ENCODE results near the gene CBLN4.

CBLN4 gene

DNA sequence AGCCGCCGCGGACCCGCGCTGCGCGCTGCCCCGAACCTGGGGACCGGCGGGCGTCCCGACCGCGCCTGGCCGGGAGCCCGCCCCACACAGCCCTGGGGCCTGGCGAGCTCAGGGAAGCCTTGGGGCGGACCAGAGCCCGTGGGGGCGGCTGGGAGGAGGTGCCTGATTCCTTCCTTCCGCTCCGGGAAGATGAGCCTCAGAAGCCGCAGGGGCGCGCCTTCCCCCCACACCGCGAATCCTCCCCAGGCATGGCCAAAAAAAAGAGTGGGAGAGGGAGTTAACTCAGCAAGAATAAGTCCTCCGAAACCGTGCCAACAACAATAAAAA, at the start of gene CBLN4:
Gene CBLN4, minus strand, starts transcription at position 131 of the 327 bp plus-strand sequence. CDS start 1,348 bp downstream, outside the sequence.
- DNase-seq (ENCODE audit: low read depth in 2 of 2) = no peak

DNA sequence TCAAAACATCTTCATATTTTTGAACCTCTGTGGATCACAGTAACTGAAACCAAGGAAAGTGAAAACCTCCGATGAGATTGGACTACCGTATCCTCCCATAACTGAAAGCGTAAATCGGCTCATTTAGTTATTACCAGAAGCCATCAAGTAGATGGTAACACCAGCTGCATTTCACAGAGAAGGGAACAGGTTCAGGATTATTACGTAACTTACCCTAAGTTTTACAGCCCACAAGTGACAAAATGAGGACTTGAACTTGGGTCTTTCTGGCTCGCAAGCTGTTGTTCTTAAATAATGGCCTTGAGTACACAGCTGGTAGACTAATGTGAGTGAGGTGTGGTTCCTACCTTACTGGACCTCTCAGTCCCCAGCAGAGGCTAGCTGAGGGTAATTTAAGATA, 37.9 kb upstream of the CBLN4 start:
- DNase-seq (ENCODE audit: low read depth in 2 of 2) = no peak

DNA sequence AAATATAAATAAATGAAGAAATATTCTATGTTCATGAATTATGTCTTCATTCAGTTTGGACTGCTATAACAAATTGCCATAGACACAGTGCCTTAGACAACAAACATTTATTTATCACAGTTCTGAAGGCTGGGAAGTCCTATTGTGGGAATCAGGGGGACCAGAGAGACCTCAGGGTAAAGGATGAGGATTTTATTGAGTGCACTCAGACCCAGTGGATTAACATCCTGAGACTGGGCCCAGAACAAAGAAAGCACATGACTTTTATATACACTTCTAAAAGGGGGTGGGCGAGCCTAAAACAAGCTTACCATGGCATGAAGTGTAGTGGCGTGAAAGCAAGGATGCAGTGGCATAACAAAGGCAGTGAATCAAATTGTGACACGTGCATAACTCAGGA, 26.9 kb upstream of the CBLN4 start:
- DNase-seq (ENCODE audit: low read depth in 2 of 2) = no peak

DNA sequence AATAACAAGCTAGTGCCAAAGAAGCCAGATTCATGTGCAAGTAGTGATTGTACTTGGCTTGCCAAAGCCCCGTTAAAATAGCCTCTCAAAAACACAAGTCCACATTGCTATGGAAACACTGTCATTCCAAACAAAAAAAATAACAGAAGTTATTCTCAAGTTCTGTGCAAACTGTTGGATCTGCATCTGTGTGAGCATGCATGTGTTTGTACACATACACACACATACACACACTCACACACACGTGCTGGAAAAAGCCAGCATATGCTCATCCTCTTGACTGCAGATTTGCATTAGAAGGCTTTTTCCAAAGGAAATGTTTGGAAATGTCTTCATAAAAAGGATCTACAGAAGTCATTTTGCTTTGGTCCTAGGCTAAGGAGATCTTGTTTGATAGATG, 13.4 kb upstream of the CBLN4 start:
- no peak for DNase-seq (ENCODE audit: low read depth in 2 of 2)

DNA sequence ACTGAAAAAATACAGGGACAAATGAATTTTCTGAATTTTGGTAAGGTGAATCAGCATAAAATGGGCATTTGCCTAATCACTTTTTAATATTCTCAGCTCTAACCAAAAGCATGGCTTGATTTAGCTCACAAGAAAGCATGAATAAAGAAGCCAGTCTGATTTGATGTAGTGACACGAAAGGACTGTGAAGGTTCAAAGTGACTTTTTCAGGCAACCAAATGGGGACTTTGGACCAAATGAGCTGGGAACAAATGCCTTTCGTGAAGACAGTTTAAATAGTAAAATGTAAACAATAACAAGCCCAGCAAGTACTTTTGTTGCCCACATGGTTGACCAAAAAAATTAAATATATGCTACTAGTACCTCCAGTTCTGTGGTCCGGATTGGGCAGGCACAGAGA, 12.9 kb upstream of the CBLN4 start:
- no peak for DNase-seq (ENCODE audit: low read depth in 2 of 2)

DNA sequence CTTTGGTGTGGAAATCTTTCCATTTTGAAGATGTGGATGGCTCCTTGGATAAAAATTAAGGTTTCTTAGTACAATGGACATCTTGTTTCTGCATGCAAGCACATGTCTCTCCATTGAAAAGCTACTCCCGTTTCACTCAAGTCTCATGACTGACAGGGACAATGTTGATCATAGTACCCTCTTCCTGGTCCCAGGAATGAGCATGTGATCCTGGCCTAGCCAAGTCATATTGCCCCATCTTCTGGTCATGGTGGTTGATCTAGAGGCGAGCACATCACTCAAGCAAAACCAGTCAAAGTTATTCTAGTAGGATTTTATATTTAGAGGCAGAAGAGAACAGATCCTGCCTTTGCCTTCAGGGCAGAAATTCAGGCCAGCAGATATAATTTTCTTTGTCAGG, 12.2 kb upstream of the CBLN4 start:
- no peak for DNase-seq (ENCODE audit: low read depth in 2 of 2)

DNA sequence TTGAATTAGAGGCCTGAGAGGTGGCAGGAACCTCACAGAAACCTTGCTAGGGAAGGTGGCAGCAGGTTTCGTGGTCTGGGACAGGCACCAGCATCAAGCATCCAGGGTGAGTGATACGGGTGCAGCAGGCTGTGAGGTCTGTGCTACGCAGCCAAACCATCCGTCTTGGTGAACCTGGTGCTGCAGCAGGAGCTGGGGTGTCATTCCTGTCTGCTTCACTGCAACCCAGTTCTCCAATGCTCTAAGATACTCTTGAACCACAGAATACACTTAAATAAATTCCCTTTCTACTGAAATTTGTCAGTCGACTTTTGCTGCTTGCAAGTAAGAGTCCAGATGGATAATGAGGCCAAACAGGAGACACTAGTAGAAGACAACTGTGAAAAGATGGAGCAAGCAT, 9.7 kb upstream of the CBLN4 start:
- no peak for DNase-seq (ENCODE audit: low read depth in 2 of 2)

DNA sequence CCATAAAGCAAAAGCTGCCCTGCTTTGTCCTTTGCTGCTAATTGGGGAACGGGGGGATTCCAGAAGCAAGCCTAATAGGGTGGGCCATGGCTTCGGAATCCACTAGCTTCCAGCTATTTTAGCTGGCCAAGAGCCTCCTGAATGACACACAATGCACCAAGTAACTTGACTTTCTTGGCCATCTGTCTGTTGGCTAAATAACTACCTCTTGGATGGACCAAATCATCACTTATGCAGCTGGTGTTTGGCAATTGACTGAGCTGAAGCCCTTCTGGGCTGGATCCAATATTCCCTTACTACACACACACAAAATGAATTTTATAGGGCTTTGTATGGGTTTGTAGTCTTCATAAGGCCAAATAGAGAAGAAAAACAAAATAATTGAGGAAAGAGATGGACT, 8.8 kb upstream of the CBLN4 start:
- no peak for DNase-seq (ENCODE audit: low read depth in 2 of 2)

DNA sequence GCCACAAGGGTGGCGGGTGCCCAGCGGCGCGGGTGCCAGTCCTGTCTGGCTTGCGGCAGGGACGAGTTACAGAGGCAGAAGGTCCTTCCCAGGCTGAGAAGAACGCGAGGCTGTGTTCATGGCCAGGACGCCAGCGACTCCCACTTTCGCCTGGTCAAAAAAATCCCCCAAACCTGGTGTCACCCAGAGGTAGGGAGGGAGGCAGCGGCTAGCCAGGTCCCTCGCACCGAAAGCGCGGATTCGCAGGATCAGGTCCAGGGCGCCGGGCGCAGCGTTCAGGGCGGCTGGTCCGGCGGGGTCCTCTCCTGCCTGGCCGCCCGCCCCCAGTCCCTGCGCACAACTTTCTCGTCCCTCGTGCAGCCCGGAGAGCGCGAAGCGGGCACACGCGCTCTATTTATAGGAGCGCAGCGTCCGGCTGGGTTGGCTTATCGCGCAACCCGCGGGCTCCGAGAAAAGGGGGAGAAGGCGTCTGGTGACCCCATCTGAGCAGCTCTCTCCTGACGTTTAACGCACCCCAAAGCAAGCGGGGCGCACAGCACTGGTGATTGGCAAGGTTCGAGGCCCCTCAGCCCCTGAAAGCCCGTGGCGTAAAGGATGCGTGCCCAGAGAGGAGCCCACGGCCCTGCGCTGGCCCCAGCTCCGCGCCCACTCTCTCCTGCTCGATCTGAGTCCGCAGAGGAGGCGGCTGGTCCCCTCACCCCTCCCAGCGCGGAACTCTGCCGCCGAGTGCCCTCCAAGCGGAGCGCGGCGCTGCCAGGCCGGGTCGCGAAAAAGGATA, 519 bp downstream of the CBLN4 start:
- DNase-seq (ENCODE audit: low read depth in 2 of 2) = no peak

DNA sequence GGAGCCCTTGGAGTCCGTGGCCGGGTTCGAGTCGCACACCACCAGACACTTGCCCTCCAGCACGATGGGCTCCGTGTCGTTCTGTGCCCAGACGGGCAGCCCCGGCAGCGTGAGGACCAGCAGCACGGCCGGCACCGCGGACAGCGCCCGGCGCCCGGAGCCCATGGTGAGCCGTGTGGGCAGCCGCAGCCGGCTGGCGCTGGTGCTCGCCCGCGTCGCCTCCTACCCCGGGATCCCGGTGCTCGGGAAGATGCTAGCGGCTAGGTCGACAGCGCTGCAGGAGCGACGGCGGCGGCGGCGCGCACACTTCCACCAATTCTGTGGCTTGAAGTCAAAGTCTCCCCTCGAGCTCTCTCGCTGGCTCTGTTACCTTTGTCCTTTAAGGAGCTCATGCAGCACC, 1.3 kb downstream of the CBLN4 start:
- no peak for DNase-seq (ENCODE audit: low read depth in 2 of 2)

DNA sequence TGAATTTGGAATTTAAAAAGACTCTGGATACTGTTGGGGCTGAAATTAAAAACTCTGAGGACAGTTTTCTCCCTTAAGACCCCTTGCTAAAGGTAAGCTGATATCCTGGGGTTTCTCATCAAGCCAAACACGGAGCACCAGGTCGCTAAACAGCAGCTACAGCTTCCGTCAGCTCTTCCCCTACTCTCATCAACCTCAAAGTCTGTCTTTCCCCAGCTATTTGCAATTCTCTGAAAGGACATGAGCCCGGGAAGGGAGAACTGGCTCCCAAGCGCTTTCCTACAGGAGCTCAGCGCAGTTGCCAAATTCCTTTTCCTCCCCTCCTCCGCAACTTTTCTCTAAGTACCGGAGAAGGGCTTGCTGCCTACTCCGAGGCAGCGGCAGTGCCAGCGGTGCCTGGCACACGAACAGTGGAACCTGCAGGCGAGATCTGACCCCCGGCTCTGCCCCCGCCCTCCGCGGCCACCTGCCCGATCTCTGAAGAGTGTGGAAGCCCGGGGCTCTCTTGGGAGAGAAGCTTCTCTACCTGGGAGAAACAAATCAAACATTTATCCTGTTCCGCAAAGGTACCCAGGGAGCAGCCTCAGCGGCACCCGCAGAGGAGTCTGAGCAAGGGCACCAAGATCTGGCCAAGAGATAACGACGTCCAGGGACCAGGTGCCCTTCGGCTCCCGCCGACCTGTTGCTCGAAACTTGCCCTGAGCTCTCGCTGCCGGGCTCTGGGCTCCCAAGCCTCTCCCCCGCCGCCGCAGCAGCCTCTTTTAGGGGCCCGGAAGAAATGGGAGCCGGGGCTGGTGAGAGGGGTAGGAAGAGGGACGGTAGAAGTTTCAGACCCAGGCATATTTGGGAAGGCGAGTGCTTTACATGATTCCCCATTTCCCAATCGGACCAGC, 2.2 kb downstream of the CBLN4 start:
- DNase-seq (ENCODE audit: low read depth in 2 of 2) = no peak

DNA sequence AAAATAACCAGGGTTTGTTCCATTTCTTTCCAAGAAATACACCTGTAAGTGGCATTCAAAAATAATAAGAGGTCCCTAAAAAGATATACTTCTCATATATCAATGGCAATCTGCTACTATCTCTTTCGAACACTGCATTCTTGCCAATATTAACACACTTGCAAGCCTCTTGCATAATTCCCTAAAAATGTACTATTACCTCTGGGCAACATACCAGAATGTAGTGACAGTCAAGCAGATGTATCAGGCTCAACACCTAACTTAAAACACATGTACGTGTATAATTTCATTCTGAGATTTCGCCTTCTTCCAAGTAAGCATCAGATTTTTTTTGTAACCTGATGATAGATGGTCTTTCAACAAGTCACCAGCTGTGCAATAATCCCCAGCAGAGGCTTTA, 3.4 kb downstream of the CBLN4 start:
- no peak for DNase-seq (ENCODE audit: low read depth in 2 of 2)

DNA sequence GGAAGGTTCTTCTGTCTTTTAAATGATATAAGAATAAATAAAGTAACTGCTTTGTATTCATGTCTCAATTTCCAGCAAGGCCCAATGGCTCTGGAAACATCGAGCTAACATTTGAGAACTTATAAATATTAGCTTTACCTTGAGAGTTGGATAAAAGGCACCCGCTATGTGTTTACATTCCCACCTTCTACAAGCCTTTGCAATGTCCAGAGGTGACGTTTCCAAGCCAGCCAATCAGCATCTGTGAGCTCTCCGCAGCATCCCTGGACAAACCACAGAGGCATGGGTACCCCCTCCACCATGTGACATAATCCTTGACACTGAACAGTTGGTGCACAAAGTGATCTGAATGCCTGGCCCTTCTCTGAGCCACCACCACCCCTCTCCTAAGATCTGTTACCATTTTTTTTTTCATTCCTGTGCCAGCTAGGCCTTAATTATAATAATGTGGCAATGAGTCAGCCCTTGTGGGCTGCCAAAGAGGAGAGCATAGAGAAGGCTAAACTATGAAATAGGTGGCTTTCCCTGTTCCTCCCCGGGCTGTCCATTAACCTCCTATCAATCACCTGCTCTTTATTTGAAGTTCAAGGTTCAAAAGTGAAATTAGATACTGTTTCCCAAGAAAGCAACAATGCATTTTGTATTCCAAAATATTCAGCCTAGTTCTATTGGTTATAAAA, 4.1 kb downstream of the CBLN4 start:
- no peak for DNase-seq (ENCODE audit: low read depth in 2 of 2)

DNA sequence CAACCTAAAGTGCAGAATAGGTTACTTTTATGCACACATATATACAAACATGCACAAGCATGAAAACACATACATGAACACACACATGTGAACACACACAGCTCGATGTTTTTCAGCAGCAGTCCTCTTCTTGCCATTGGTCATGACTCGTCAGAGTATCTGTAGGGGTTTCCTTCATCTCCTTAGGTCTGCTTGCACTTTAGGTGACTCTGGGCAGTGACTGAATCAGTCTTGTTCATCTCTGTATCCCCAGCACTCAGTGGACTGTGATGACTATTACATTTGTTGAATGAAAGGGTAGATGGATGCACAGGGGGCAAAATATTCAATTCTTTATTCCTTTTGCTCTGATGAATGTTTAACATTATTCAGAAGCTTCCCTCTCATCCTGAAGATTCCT, 26.8 kb downstream of the CBLN4 start:
- DNase-seq (ENCODE audit: low read depth in 2 of 2) = no peak

DNA sequence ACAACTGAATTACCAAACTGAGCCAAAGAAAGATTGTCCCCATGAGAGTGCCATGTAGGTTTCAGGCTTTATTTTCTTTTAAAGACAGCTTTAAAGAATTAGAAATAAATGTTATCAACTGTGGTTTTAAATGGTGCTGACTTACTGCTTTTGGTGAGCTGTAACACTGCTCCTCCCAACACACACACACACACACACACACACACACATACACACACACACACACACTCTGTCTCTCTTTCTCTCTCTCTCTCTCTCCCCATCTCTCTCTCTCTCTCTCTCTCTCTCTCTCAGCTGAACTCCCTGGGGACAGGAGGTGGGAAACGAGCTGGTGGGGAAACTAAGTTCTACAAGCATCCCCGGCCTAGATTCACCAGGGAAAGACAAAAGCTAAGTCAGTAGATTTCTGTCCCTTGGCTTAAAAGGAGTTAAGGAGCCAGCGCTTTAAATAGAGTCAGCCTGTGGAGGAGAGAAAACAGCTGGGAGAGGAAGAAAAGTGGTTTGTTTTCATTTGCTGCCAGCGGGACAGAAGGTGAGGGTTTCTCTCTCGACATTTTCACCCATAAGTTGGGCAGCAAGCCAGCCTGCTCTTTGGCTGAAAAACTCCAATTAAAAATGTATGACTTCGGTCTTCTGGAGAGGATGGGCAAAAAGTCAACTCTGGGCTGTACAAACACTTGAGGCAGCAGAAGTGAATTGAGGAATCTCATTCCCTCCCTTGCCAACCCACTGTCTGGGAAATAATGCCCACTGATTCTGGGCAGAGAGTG, 27.4 kb downstream of the CBLN4 start:
- no peak for DNase-seq (ENCODE audit: low read depth in 2 of 2)

DNA sequence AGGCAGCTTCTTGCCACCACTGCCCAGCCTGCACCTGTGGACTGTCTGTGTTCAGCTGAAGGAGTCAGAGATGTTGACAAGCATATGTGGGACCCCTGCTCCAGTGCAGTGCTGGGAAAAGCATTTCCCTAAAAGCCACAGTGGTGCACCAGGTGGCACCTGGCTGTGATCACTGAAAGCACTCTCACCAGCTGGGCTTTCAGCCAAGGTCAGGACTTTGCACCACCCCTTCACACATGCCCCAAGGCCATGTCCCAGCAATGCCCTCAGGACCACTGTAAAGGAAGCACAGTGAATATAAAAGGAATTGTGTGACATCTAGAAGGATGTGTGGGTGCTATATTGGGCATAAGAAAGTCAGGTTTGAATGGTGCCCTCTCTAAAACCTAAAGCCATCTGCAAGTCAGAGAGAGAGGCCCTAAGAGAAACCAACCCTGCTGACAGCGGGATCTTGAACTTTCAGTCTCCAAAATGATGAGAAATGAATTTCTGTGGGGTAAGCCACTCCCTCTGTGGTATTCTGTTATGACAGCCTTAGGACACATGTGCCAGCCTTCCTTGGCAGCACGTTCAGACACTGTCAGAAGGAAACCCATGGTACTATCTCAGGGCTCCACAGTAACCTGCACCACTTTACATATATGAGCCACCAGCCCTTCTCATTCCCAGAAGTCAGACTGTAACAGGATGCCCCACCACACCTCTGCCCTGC, 30.7 kb downstream of the CBLN4 start:
- DNase-seq (ENCODE audit: low read depth in 2 of 2) = no peak

DNA sequence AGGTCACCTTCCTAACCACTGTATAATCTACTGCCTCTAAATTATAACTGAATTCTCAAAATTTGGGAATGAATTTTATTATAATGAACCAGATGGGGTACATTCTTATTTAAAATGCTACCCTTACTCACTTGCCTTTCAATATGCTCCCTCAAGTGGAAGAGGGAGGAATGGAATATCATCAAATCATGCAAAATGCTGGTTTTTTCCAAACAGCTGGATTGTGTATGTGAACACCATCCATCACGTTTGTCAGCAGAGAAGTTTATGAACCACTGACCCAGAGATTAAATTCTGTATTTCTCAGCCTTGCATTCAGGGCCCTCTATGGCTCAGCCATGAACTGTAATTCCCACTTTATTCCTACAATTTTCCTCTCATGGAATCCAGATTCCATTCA, 40.5 kb downstream of the CBLN4 start:
- no peak for DNase-seq (ENCODE audit: low read depth in 2 of 2)

DNA sequence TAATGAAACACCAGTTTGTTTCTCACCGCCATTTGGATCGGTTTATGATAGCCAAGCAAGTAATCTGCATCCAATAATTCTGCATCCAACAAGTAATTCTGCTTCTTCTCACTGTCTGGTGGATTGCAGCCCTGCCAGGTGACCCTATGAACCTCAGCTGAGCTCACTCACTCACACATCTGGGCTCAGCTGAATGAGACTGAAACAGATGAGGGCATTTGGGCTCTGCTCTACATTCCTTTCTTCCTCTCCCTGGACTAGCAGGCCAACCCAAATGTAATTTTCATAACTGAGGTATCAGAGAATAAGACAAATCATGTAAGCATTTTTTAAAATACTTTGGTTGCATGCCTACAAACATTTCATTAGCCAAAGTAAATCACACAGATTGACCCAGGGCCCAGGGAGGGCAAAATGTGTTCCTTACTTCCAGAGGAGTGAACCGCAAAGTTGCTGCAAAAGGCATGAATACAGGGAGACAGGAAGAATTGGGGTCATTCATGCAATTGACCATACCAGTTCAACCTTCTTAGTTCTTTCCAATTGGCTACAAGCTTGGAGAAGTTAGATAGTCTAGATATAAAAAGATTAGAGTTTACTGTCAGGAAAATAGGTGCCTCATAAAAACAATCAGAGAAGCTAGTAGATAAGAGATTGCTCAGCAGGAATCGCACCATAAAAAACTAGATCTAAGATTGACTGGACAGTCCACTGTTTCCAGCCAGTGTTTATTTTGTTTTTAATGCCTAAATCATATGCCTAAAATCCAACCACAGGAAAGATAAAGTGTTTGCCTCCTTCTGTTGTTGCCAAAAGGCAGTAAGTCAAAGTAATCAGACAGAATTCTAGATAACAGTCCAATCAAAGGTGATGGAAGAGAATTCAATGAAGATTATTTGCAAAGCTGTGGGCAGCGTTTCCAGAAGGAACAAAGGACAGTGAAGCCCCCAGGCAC, 43.7 kb downstream of the CBLN4 start:
- DNase-seq (ENCODE audit: low read depth in 2 of 2) = no peak

DNA sequence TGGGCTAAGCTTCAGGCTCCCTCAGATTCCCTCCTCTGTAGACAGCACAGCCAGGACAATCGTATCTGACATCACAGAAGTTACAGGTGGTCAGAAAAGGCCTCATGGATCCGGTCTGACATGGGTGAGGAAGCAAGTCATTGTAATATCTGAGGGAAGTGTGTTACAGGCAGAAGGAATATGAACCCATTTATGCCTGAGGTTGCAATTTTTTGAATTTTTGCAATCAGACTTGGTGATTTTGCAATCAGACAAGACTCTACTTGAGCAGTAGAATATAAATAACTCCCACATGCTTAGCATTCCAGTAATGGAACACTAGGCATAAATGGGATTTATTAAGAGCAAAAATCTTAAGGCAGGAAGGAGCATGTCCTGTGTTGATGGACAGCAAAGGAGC, 52.1 kb downstream of the CBLN4 start:
- no peak for DNase-seq (ENCODE audit: low read depth in 2 of 2)

DNA sequence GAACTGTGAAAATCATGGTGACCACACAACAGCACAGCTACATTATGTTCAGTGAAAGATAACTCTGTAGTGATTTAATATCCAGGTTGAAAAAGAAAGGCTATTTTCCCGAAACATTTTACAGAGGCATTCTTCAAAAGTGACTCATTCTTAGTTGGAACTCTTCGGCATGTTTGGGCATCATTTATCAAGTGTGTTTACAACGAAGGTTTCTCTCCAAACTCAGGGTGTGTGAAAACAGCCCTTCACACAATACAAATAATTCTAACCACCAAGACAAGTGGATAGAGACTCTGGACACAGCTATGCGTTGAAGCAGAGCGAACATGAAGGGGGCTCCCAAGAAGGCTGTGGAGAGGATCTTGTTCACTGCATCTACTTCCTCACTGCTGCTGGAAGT, 57.6 kb downstream of the CBLN4 start:
- no peak for DNase-seq (ENCODE audit: low read depth in 2 of 2)

Measured in stimulated activated CD8-positive, alpha-beta memory T cell treated with anti-CD3 and anti-CD28 coated beads, Interleukin-2, amount 100 ng/mL, for 1 hour (primary cell).